ENCODE results near the gene NMRK1. TPM values are rescaled to one million over a fixed set of nuclear protein-coding genes. Genes with fewer than 3 reads are reported as not detected.
A peak's percentile ranks its signal among the peaks of the same experiment; 100 is the strongest.

The NMRK1 gene
- total and polyA plus RNA-seq, 2 experiments from 2014 or later = 8.5 to 20.6 TPM

- Histone ChIP-seq H3K4me3 (no peak overlapping the region), H3K9me3 (ENCODE audit: low read depth) (no peaks in the 10 kb centered on the region), H3K27ac (no peak overlapping the region), H3K36me3 (no peaks in the 10 kb centered on the region), H3K4me1 (ENCODE audit: low read depth) (peaks cover 10% of the 10 kb centered on the region), H3K27me3 (no peaks in the 10 kb centered on the region)
- DNase-seq (ENCODE audit: low read depth in 1 of 2, low spot score in 1 of 2) = no peak
- no peak for TF ChIP-seq CTCF (IDR thresholded peaks at IDR 0.05; ENCODE audit: low read depth, low read length)
Observed at GRCh38 chr9:75109210-75109839, 21.4 kb upstream of the NMRK1 start.

- no peaks in the 10 kb centered on the region for H3K9me3 ChIP-seq (ENCODE audit: low read depth)
- no peaks in the 10 kb centered on the region for H3K27me3 ChIP-seq
- peaks cover 10% of the 10 kb centered on the region for H3K4me1 ChIP-seq (ENCODE audit: low read depth)
- peak in 1 of 2 donors; percentile 83 for DNase-seq (ENCODE audit: low read depth in 1 of 2, low spot score in 1 of 2)
- H3K36me3 ChIP-seq = no peaks in the 10 kb centered on the region
- no peak overlapping the region for H3K4me3 ChIP-seq
- H3K27ac ChIP-seq = no peak overlapping the region
- no peak for TF ChIP-seq CTCF (IDR thresholded peaks at IDR 0.05; ENCODE audit: low read depth, low read length)
Observed at GRCh38 chr9:75108571-75108970, 20.6 kb upstream of the NMRK1 start.

GRCh38 chr9:75106857-75107256 is 18.9 kb upstream of the NMRK1 start:
- TF ChIP-seq CTCF (IDR thresholded peaks at IDR 0.05; ENCODE audit: low read depth, low read length) = no peak
- Histone ChIP-seq H3K27me3 (no peaks in the 10 kb centered on the region), H3K27ac (no peak overlapping the region), H3K36me3 (no peaks in the 10 kb centered on the region), H3K4me3 (no peak overlapping the region), H3K9me3 (ENCODE audit: low read depth) (no peaks in the 10 kb centered on the region), H3K4me1 (ENCODE audit: low read depth) (peaks cover 10% of the 10 kb centered on the region)
- peak in 1 of 2 donors; percentile 83 for DNase-seq (ENCODE audit: low read depth in 1 of 2, low spot score in 1 of 2)

- H3K36me3 ChIP-seq = no peaks in the 10 kb centered on the region
- no peaks in the 10 kb centered on the region for H3K9me3 ChIP-seq (ENCODE audit: low read depth)
- H3K27me3 ChIP-seq = no peaks in the 10 kb centered on the region
- TF ChIP-seq CTCF (IDR thresholded peaks at IDR 0.05; ENCODE audit: low read depth, low read length) = no peak
- H3K4me3 ChIP-seq = no peak overlapping the region
- peaks cover 10% of the 10 kb centered on the region for H3K4me1 ChIP-seq (ENCODE audit: low read depth)
- peak overlapping the region; percentile 37 for H3K27ac ChIP-seq
- DNase-seq (ENCODE audit: low read depth in 1 of 2, low spot score in 1 of 2) = peak in 1 of 2 donors; percentile 61
Observed at GRCh38 chr9:75105841-75106240, 17.9 kb upstream of the NMRK1 start.

- H3K4me1 ChIP-seq (ENCODE audit: low read depth) = peaks cover 10% of the 10 kb centered on the region
- TF ChIP-seq CTCF (IDR thresholded peaks at IDR 0.05; ENCODE audit: low read depth, low read length) = no peak
- H3K27ac ChIP-seq = peak overlapping the region; percentile 6
Observed at GRCh38 chr9:75105019-75105540, 17.1 kb upstream of the NMRK1 start.

More at GRCh38 chr9:75105019-75105540, 17.1 kb upstream of the NMRK1 start:
- Histone ChIP-seq H3K27me3 (no peaks in the 10 kb centered on the region), H3K4me3 (no peak overlapping the region), H3K36me3 (no peaks in the 10 kb centered on the region), H3K9me3 (ENCODE audit: low read depth) (no peaks in the 10 kb centered on the region)
- DNase-seq (ENCODE audit: low read depth in 1 of 2, low spot score in 1 of 2) = no peak
